ENCODE measurements around the gene SLC66A3.

DNA sequence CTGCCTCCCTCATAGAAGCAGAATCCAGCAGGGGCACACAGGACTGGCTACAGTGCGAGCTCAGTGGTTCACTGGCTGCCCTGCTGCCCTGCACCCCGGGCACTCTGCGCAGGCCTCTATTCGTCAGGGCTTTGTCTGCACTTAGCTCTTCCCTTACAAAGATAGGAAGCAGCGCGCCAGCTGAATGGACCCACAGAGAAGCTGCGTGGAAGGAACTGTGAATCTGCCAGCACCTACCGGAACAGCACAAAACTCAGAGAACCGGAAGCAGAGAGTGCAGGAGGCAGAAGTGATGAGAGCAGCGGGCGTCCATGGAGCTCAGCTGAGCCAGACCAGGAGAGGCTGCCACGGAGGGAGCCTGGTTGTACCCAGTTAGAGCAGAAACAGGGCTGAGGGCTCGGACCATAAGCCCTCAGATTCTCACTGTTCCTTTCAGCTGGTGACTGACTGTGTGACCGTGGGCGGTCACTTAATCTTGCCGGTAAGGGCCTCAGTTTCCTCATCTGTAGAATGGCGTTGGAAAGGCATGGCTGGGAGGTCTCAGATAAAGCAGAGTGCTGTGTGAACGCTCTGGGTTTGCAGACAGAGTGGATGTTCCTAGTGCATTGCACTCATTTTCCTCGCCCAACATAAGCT, 23.1 kb upstream of the SLC66A3 start:
- TF ChIP-seq, protein P1, sequence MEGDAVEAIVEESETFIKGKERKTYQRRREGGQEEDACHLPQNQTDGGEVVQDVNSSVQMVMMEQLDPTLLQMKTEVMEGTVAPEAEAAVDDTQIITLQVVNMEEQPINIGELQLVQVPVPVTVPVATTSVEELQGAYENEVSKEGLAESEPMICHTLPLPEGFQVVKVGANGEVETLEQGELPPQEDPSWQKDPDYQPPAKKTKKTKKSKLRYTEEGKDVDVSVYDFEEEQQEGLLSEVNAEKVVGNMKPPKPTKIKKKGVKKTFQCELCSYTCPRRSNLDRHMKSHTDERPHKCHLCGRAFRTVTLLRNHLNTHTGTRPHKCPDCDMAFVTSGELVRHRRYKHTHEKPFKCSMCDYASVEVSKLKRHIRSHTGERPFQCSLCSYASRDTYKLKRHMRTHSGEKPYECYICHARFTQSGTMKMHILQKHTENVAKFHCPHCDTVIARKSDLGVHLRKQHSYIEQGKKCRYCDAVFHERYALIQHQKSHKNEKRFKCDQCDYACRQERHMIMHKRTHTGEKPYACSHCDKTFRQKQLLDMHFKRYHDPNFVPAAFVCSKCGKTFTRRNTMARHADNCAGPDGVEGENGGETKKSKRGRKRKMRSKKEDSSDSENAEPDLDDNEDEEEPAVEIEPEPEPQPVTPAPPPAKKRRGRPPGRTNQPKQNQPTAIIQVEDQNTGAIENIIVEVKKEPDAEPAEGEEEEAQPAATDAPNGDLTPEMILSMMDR (IDR thresholded peaks at IDR 0.05; ENCODE audit: borderline replicate concordance, extremely low read depth, low read length, poor library complexity, severe bottlenecking): no peak
- no peak for TF ChIP-seq EZH2 (IDR thresholded peaks at IDR 0.05; ENCODE audit: borderline replicate concordance, low read depth, low read length, severe bottlenecking)
